ENCODE results near the gene HMMR. TPM values are rescaled to one million over a fixed set of nuclear protein-coding genes. Genes with fewer than 3 reads are reported as not detected.

The HMMR gene
- total and polyA plus RNA-seq, 2 donors (not counting 1 experiment from before 2014, with no cell fraction given) = 0.34 to 1.6 TPM

GRCh38 chr5:163440954-163441353 is 19.5 kb upstream of the HMMR start:
- WGBS (ENCODE audit: insufficient coverage) = no CpG with 5 or more reads among the region's 3 CpGs
- peaks cover 15 to 23% of the 10 kb centered on the region in 2 donors for H3K4me1 ChIP-seq (ENCODE audit: control insufficient read depth in 2 of 2, insufficient read depth in 2 of 2, low read length in 2 of 2)
- H3K4me2 ChIP-seq (replicated peaks; ENCODE audit: low read depth, low read length, poor library complexity, severe bottlenecking) = no peak overlapping the region
- H3K4me1 Mint-ChIP-seq = peaks cover 35% of the 10 kb centered on the region
- no peaks in the 10 kb centered on the region for H3K27me3 Mint-ChIP-seq
- no peak overlapping the region for H3K4me3 Mint-ChIP-seq
- no peaks in the 10 kb centered on the region for H3K9me3 ChIP-seq (ENCODE audit: control extremely low read depth in 1 of 3, control insufficient read depth in 2 of 3, insufficient read depth in 1 of 3, low read length in 2 of 3)
- H3K9ac ChIP-seq (ENCODE audit: low read length) = no peak overlapping the region
- H3K79me2 ChIP-seq (ENCODE audit: control insufficient read depth, insufficient read depth, low read length) = peaks cover 26% of the 10 kb centered on the region
- no peak for ATAC-seq (ENCODE audit: low read depth)
- H3K36me3 ChIP-seq (replicated peaks in 1 of 2; ENCODE audit: control extremely low read depth in 1 of 2, control insufficient read depth in 1 of 2, extremely low read depth in 1 of 2, insufficient read depth in 2 of 2, low read length in 1 of 2) = peaks cover 19 to 38% of the 10 kb centered on the region in 2 experiments
- H3K27ac Mint-ChIP-seq = no peak overlapping the region
- TF ChIP-seq CTCF (IDR thresholded peaks at IDR 0.05) = no peak
- TF ChIP-seq EZH2 (IDR thresholded peaks at IDR 0.05; ENCODE audit: borderline replicate concordance, insufficient read depth, low read depth, low read length, poor library complexity, severe bottlenecking) = no peak
- ChIA-PET CTCF (interaction anchor here (2.4 to 6.7 kb wide), 2 partner anchors 18 to 32 kb away, joined by 7 to 49 read pairs; partner anchors contain the start of genes HMMR and NUDCD2), POLR2A (no interaction called here)
- H3K27me3 ChIP-seq (replicated peaks in 1 of 4; ENCODE audit: control extremely low read depth in 1 of 4, control insufficient read depth in 3 of 4, insufficient read depth in 4 of 4, low read length in 3 of 4) = no peaks in the 10 kb centered on the region
- H4K20me1 ChIP-seq (ENCODE audit: control insufficient read depth, insufficient read depth, low read length, poor library complexity, severe bottlenecking) = no peaks in the 10 kb centered on the region
- no peak overlapping the region for H3K27ac ChIP-seq (ENCODE audit: low read length in 2 of 2)
- intact Hi-C loops (cut with micrococcal nuclease) = no loop called here
- no peak overlapping the region for H3K4me3 ChIP-seq (ENCODE audit: control extremely low read depth in 1 of 5, extremely low read depth in 1 of 5, insufficient read depth in 1 of 5, low read depth in 2 of 5, low read length in 4 of 5)
- DNase-seq = no peak
- no peak overlapping the region for H2AFZ ChIP-seq (ENCODE audit: insufficient read depth, low read depth, low read length, poor library complexity, severe bottlenecking)
- no peaks in the 10 kb centered on the region for H3K9me3 Mint-ChIP-seq (ENCODE audit: insufficient read depth)

DNA sequence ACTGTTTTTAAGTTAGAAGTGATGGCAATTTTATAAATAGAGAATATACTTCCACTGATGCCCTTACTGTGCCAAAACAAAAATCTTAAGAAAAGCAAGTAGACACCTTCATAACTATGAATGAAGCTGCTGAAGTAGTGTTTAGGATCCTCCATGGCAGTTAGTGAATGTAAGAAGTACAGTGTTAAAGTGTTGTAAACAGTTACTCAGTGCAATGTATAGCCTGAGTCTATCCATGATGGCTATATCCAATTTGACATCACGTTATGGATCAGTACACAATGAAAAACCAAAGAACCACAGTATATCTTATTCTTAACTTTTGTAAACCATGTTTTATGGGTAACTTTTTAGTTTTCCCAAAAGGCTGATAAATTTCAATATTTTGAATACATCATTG is 15.9 kb upstream of the HMMR start:
- Histone ChIP-seq H3K79me2 (ENCODE audit: control insufficient read depth, insufficient read depth, low read length) (peaks cover 4% of the 10 kb centered on the region), H3K9me3 (ENCODE audit: control extremely low read depth in 1 of 3, control insufficient read depth in 2 of 3, insufficient read depth in 1 of 3, low read length in 2 of 3) (no peaks in the 10 kb centered on the region), H4K20me1 (ENCODE audit: control insufficient read depth, insufficient read depth, low read length, poor library complexity, severe bottlenecking) (no peaks in the 10 kb centered on the region), H3K4me2 (replicated peaks; ENCODE audit: low read depth, low read length, poor library complexity, severe bottlenecking) (no peak overlapping the region), H2AFZ (ENCODE audit: insufficient read depth, low read depth, low read length, poor library complexity, severe bottlenecking) (no peak overlapping the region), H3K36me3 (replicated peaks in 1 of 2; ENCODE audit: control extremely low read depth in 1 of 2, control insufficient read depth in 1 of 2, extremely low read depth in 1 of 2, insufficient read depth in 2 of 2, low read length in 1 of 2) (peaks cover 20 to 53% of the 10 kb centered on the region in 2 experiments), H3K27ac (ENCODE audit: low read length in 2 of 2) (no peak overlapping the region), H3K27me3 (replicated peaks in 1 of 4; ENCODE audit: control extremely low read depth in 1 of 4, control insufficient read depth in 3 of 4, insufficient read depth in 4 of 4, low read length in 3 of 4) (no peaks in the 10 kb centered on the region), H3K4me3 (ENCODE audit: control extremely low read depth in 1 of 5, extremely low read depth in 1 of 5, insufficient read depth in 1 of 5, low read depth in 2 of 5, low read length in 4 of 5) (no peak overlapping the region), H3K9ac (ENCODE audit: low read length) (no peak overlapping the region), H3K4me1 (ENCODE audit: control insufficient read depth in 2 of 2, insufficient read depth in 2 of 2, low read length in 2 of 2) (no peaks in the 10 kb centered on the region)
- CTCF ChIA-PET = no interaction called here
- H3K4me3 Mint-ChIP-seq = no peak overlapping the region
- peaks cover 7% of the 10 kb centered on the region for H3K4me1 Mint-ChIP-seq
- DNase-seq = no peak
- POLR2A ChIA-PET = no interaction called here
- no peak for ATAC-seq (ENCODE audit: low read depth)
- WGBS (ENCODE audit: insufficient coverage) = no CpG with 5 or more reads among the region's 1 CpG
- no peaks in the 10 kb centered on the region for H3K9me3 Mint-ChIP-seq (ENCODE audit: insufficient read depth)
- intact Hi-C loops (cut with micrococcal nuclease) = no loop called here
- no peaks in the 10 kb centered on the region for H3K27me3 Mint-ChIP-seq
- no peak overlapping the region for H3K27ac Mint-ChIP-seq
- TF ChIP-seq CTCF (IDR thresholded peaks at IDR 0.05) (no peak), EZH2 (IDR thresholded peaks at IDR 0.05; ENCODE audit: borderline replicate concordance, insufficient read depth, low read depth, low read length, poor library complexity, severe bottlenecking) (no peak)
